HepG2 (cell line): ENCODE results near the gene C9orf50. TPM values are rescaled to one million over a fixed set of nuclear protein-coding genes. Genes with fewer than 3 reads are reported as not detected.

Experiments used
- AKAP8 ChIP-seq: sonication (generic); formaldehyde crosslinking; IDR thresholded peaks from 2 replicates; pipeline ENCODE4 v1.5.1; 2020; ENCODE audit warnings: mild to moderate bottlenecking, missing genetic modification reagents
- FOXK2 ChIP-seq: fragments of 450-650 bp; IDR thresholded peaks from 2 replicates; pipeline ENCODE4 v1.6.1; 2016
- FOXP1 ChIP-seq, 2 experiments: fragments of 450-650 bp in 1 of 2; IDR thresholded peaks; 2 replicates each; pipeline ENCODE4 v1.6.1; 2017 to 2018; ENCODE audit warnings: antibody characterized with exemption in 1 of 2
- HES4 ChIP-seq: sonication (generic); formaldehyde crosslinking; IDR thresholded peaks from 2 replicates; pipeline ENCODE4 v1.9.0; 2021; ENCODE audit warnings: mild to moderate bottlenecking, missing genetic modification reagents, borderline replicate concordance
- HOXA5 ChIP-seq: sonication (generic); formaldehyde crosslinking; IDR thresholded peaks from 2 replicates; pipeline ENCODE4 v1.4.0; 2020; ENCODE audit warnings: missing genetic modification reagents
- NFKB2 ChIP-seq: sonication (generic); formaldehyde crosslinking; IDR thresholded peaks from 2 replicates; pipeline ENCODE4 v1.4.0; 2020; ENCODE audit warnings: missing genetic modification reagents, borderline replicate concordance
- NONO ChIP-seq, 2 experiments: fragments of 450-650 bp in 1 of 2; sonication (generic) in 1 of 2; formaldehyde crosslinking in 1 of 2; IDR thresholded peaks in 1 of 2; conservative IDR thresholded peaks in 1 of 2; 2 replicates each; pipeline versions ENCODE4 v1.6.1 to v1.8.0; 2017 to 2022; ENCODE audit warnings: mild to moderate bottlenecking in 1 of 2, missing genetic modification reagents in 1 of 2, moderate library complexity in 1 of 2
- SIN3A ChIP-seq: IDR thresholded peaks from 2 replicates; pipeline ENCODE4 v1.6.1; 2011; ENCODE audit warnings: low read depth, mild to moderate bottlenecking, control low read depth, low read length, borderline replicate concordance
- SRSF1 ChIP-seq: fragments of 200-400 bp; formaldehyde crosslinking; optimal IDR thresholded peaks from 2 replicates; pipeline ENCODE3; 2017; ENCODE audit warnings: mild to moderate bottlenecking, low read depth, low read length, moderate library complexity
- TAF1 ChIP-seq: sonication (generic); formaldehyde crosslinking; IDR thresholded peaks from 2 replicates; pipeline ENCODE4 v1.4.0; 2020; ENCODE audit warnings: missing genetic modification reagents
- ZFX ChIP-seq: sonication (generic); formaldehyde crosslinking; IDR thresholded peaks from 2 replicates; pipeline ENCODE4 v1.4.0; 2020; ENCODE audit warnings: mild to moderate bottlenecking, low read depth, missing genetic modification reagents, moderate library complexity
- ZMAT3 ChIP-seq: sonication (generic); formaldehyde crosslinking; conservative IDR thresholded peaks from 2 replicates; pipeline ENCODE4 v1.7.0; 2021; ENCODE audit warnings: missing genetic modification reagents
- ZMYM4 ChIP-seq: sonication (generic); formaldehyde crosslinking; IDR thresholded peaks from 2 replicates; pipeline ENCODE4 v1.8.1; 2023; ENCODE audit warnings: mild to moderate bottlenecking, missing genetic modification reagents
- ZNF441 ChIP-seq: sonication (generic); formaldehyde crosslinking; IDR thresholded peaks from 2 replicates; pipeline ENCODE4 v1.7.0; 2021; ENCODE audit warnings: missing genetic modification reagents, borderline replicate concordance
- ZNF781 ChIP-seq: sonication (generic); formaldehyde crosslinking; IDR thresholded peaks from 2 replicates; pipeline ENCODE4 v1.5.1; 2020; ENCODE audit warnings: borderline replicate concordance, mild to moderate bottlenecking, missing genetic modification reagents; ENCODE audit errors: not compliant biosample characterization
- polyA plus RNA-seq, 8 experiments: library from polyadenylated mRNA; depleted of rRNA in 3 of 8; stranded (reverse) in 7 of 8; unstranded in 1 of 8; fragments of >200 nt; fragmentation: Illumina TruSeq in 4 of 8; extraction: Trizol in 4 of 8; gene quantifications; 2 replicates each; pipeline versions ENCODE4 v1.2.1 to v1.2.3, GENCODE V29; 2011 to 2016; ENCODE audit warnings: low read depth in 4 of 8, missing spikeins in 1 of 8, mixed read lengths in 1 of 8; ENCODE audit not compliant: insufficient read depth in 1 of 8
- total RNA-seq, 5 experiments: library from RNA; depleted of rRNA; stranded (reverse); fragments of >200 nt; fragmentation: Illumina TruSeq; extraction: Trizol; gene quantifications; 2 replicates each; pipeline ENCODE4 v1.2.3, GENCODE V29; 2016; ENCODE audit warnings: low read depth in 1 of 5
- TF ChIP-seq, protein P1 (sequence below), 2 experiments: sonication (generic) in 1 of 2; formaldehyde crosslinking in 1 of 2; IDR thresholded peaks; 2 replicates each; pipeline versions ENCODE4 v1.6.1 to v1.9.0; 2014 to 2022; ENCODE audit warnings: antibody characterized with exemption in 1 of 2, borderline replicate concordance in 1 of 2, inconsistent platforms in 1 of 2, low read depth in 1 of 2, missing genetic modification reagents in 1 of 2
- TF ChIP-seq, protein P2 (sequence below): sonication (generic); formaldehyde crosslinking; IDR thresholded peaks from 2 replicates; pipeline ENCODE4 v1.8.0; 2022; ENCODE audit warnings: low read depth, missing genetic modification reagents
- TF ChIP-seq, protein P3 (sequence below): sonication (generic); formaldehyde crosslinking; IDR thresholded peaks from 2 replicates; pipeline ENCODE4 v1.8.0; 2022; ENCODE audit warnings: missing genetic modification reagents, mild to moderate bottlenecking, borderline replicate concordance

C9orf50 gene
- total and polyA plus RNA-seq, 2 of the 13 experiments (the other 11 are each of a cell fraction or from before 2014, with no cell fraction given), result not detected

DNA sequence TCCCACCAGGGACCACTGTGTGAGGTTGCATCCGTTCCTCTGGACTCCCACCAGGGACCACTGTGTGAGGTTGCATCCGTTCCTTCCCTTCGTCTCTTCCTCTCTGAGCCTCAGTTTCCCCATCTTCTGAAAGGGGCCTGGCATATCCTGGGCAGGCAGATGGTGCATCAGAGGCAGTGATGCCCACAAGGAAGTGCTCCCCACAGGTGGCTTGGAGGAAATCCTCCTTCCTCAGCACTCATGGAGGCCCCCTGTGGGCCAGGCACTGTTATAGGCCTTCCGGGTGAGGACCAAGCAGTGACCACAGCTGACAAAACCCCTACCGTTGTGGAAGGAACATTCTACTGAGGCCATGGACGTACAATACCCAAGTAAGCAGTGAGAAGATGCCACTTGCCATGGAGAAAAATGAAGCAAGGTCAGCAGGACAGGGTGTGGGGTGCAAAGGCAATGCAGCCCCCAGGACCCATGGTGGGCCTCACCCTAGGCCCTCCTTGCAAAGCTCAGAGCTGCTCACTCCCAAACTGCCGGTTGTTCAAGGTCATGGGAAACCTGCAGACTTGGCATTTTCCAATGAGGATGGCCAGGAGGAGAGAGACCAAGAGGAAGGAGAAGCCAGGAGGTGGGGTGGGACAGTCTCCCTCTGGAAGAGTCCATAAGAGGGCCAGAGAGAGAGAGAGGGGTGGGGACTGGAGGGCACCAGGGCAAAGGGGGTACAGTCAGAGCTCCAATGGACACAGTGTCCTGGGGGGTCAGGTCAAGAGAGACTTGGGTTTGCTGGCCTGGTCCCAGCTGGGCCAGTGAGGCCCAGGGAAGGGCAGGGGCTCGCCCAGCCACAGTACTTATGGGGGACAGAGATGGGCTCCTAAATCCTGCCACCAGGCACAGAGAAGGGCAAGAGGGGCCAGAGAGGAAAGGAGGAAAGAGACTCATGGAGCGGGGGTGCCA, 51.1 kb downstream of the C9orf50 start (continued):
- TF ChIP-seq, protein P1, sequence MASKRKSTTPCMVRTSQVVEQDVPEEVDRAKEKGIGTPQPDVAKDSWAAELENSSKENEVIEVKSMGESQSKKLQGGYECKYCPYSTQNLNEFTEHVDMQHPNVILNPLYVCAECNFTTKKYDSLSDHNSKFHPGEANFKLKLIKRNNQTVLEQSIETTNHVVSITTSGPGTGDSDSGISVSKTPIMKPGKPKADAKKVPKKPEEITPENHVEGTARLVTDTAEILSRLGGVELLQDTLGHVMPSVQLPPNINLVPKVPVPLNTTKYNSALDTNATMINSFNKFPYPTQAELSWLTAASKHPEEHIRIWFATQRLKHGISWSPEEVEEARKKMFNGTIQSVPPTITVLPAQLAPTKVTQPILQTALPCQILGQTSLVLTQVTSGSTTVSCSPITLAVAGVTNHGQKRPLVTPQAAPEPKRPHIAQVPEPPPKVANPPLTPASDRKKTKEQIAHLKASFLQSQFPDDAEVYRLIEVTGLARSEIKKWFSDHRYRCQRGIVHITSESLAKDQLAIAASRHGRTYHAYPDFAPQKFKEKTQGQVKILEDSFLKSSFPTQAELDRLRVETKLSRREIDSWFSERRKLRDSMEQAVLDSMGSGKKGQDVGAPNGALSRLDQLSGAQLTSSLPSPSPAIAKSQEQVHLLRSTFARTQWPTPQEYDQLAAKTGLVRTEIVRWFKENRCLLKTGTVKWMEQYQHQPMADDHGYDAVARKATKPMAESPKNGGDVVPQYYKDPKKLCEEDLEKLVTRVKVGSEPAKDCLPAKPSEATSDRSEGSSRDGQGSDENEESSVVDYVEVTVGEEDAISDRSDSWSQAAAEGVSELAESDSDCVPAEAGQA (IDR thresholded peaks at IDR 0.05; ENCODE audit: low read depth), result peak; percentile 33
- TF ChIP-seq, protein P1 (CRISPR knock-in tag; IDR thresholded peaks at IDR 0.05; ENCODE audit: borderline replicate concordance), result no peak
- TF ChIP-seq, protein P2, sequence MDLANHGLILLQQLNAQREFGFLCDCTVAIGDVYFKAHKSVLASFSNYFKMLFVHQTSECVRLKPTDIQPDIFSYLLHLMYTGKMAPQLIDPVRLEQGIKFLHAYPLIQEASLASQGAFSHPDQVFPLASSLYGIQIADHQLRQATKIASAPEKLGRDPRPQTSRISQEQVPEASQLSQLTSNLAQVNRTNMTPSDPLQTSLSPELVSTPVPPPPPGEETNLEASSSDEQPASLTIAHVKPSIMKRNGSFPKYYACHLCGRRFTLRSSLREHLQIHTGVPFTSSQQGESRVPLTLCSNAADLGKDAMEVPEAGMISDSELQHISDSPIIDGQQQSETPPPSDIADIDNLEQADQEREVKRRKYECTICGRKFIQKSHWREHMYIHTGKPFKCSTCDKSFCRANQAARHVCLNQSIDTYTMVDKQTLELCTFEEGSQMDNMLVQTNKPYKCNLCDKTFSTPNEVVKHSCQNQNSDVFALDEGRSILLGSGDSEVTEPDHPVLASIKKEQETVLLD, result peak; percentile 50
- TF ChIP-seq ZNF781 (CRISPR knock-in tag) (peak; percentile 66), NFKB2 (CRISPR knock-in tag) (no peak), HOXA5 (no peak), ZMYM4 (CRISPR knock-in tag) (0 out of 2 replicates have a peak, but pooled peaks have one; percentile 36), FOXK2 (no peak), FOXP1 (IDR thresholded peaks at IDR 0.05) (no peak), FOXP1 (CRISPR knock-in tag; IDR thresholded peaks at IDR 0.05) (no peak), HES4 (no peak), NONO (IDR thresholded peaks at IDR 0.05) (no peak), NONO (CRISPR knock-in tag; conservative IDR thresholded peaks at IDR 0.05) (no peak; the same call in 1 of the 2 replicates), SIN3A (0 out of 2 replicates have a peak, but pooled peaks have one; percentile 7), TAF1 (CRISPR knock-in tag) (no peak), ZMAT3 (CRISPR knock-in tag) (no peak), AKAP8 (CRISPR knock-in tag) (no peak; the same call in 1 of the 2 replicates), SRSF1 (peak; percentile 14), ZNF441 (CRISPR knock-in tag) (peak; percentile 50; the same call in 1 of the 2 replicates), ZFX (CRISPR knock-in tag) (peak; percentile 91)
- TF ChIP-seq, protein P3, sequence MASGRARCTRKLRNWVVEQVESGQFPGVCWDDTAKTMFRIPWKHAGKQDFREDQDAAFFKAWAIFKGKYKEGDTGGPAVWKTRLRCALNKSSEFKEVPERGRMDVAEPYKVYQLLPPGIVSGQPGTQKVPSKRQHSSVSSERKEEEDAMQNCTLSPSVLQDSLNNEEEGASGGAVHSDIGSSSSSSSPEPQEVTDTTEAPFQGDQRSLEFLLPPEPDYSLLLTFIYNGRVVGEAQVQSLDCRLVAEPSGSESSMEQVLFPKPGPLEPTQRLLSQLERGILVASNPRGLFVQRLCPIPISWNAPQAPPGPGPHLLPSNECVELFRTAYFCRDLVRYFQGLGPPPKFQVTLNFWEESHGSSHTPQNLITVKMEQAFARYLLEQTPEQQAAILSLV, result 0 out of 2 replicates have a peak, but pooled peaks have one; percentile 21
